ENCODE data around the gene GET3.

GRCh38 chr19:12783291-12783848 lies 46.1 kb downstream of the GET3 start:
- TF ChIP-seq POLR2A (IDR thresholded peaks at IDR 0.05; ENCODE audit: low read depth, low read length) = 0 out of 2 replicates have a peak, but pooled peaks have one; percentile 16
- TF ChIP-seq, protein P1, sequence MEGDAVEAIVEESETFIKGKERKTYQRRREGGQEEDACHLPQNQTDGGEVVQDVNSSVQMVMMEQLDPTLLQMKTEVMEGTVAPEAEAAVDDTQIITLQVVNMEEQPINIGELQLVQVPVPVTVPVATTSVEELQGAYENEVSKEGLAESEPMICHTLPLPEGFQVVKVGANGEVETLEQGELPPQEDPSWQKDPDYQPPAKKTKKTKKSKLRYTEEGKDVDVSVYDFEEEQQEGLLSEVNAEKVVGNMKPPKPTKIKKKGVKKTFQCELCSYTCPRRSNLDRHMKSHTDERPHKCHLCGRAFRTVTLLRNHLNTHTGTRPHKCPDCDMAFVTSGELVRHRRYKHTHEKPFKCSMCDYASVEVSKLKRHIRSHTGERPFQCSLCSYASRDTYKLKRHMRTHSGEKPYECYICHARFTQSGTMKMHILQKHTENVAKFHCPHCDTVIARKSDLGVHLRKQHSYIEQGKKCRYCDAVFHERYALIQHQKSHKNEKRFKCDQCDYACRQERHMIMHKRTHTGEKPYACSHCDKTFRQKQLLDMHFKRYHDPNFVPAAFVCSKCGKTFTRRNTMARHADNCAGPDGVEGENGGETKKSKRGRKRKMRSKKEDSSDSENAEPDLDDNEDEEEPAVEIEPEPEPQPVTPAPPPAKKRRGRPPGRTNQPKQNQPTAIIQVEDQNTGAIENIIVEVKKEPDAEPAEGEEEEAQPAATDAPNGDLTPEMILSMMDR (conservative IDR thresholded peaks at IDR 0.05; ENCODE audit: low read depth, low read length) = no peak
